ENCODE results near the gene INPP5A. TPM values are rescaled to one million over a fixed set of nuclear protein-coding genes. Genes with fewer than 3 reads are reported as not detected.

The INPP5A gene
- total RNA-seq, 1 experiment from 2014 or later = 22.6 TPM

GRCh38 chr10:132640326-132641125 is 102.9 kb downstream of the INPP5A start:
- CTCF ChIA-PET = no interaction called here

GRCh38 chr10:132641401-132641800 is 103.8 kb downstream of the INPP5A start:
- peaks cover 4% of the 10 kb centered on the region for H3K4me1 ChIP-seq (ENCODE audit: insufficient read depth, low read length)
- no peak overlapping the region for H3K9ac ChIP-seq (ENCODE audit: low read length)
- no peaks in the 10 kb centered on the region for H3K9me3 ChIP-seq (ENCODE audit: low read length)
- H3K9me2 ChIP-seq (replicated peaks; ENCODE audit: low read length) = no peaks in the 10 kb centered on the region
- H3K4me2 ChIP-seq (ENCODE audit: low read length) = no peak overlapping the region
- H4K20me1 ChIP-seq (ENCODE audit: low read length) = no peaks in the 10 kb centered on the region
- no TSS peak for BruUV-seq (replicated peaks)
- H3K79me2 ChIP-seq (ENCODE audit: low read length) = peaks cover 17% of the 10 kb centered on the region
- TF ChIP-seq EZH2phosphoT487 (IDR thresholded peaks at IDR 0.05; ENCODE audit: borderline replicate concordance, low read length) (no peak), EZH2 (IDR thresholded peaks at IDR 0.05; ENCODE audit: low read length, unreplicated experiment) (no peak)
- no peak overlapping the region for H3K4me3 ChIP-seq (ENCODE audit: low read length)
- ChIA-PET POLR2A (ENCODE audit: unreplicated experiment) (no interaction called here), CTCF (no interaction called here)
- intact Hi-C loops (cut with micrococcal nuclease) = no loop called here
- ATAC-seq = no peak
- H3K27ac ChIP-seq (ENCODE audit: low read length) = no peak overlapping the region
- DNase-seq = no peak
- no peaks in the 10 kb centered on the region for H3K27me3 ChIP-seq (ENCODE audit: low read length)
- no peaks in the 10 kb centered on the region for H3K36me3 ChIP-seq (ENCODE audit: low read depth, low read length)
- H3F3A ChIP-seq (ENCODE audit: low read length, unreplicated experiment) = no peaks in the 10 kb centered on the region
- H2AFZ ChIP-seq (ENCODE audit: low read length) = no peak overlapping the region

More at GRCh38 chr10:132640326-132641125, 102.9 kb downstream of the INPP5A start:
- Histone ChIP-seq H3K27me3 (ENCODE audit: low read length) (no peaks in the 10 kb centered on the region), H3K4me2 (ENCODE audit: low read length) (no peak overlapping the region), H3K4me1 (ENCODE audit: insufficient read depth, low read length) (peaks cover 4% of the 10 kb centered on the region), H3K9me2 (replicated peaks; ENCODE audit: low read length) (no peaks in the 10 kb centered on the region), H3K9ac (ENCODE audit: low read length) (no peak overlapping the region), H4K20me1 (ENCODE audit: low read length) (no peaks in the 10 kb centered on the region), H3K9me3 (ENCODE audit: low read length) (no peaks in the 10 kb centered on the region), H3F3A (ENCODE audit: low read length, unreplicated experiment) (no peaks in the 10 kb centered on the region), H3K36me3 (ENCODE audit: low read depth, low read length) (no peaks in the 10 kb centered on the region), H3K4me3 (ENCODE audit: low read length) (no peak overlapping the region), H2AFZ (ENCODE audit: low read length) (no peak overlapping the region), H3K79me2 (ENCODE audit: low read length) (peaks cover 17% of the 10 kb centered on the region), H3K27ac (ENCODE audit: low read length) (no peak overlapping the region)
- BruUV-seq (replicated peaks) = no TSS peak
- DNase-seq = no peak
- no peak for ATAC-seq
- intact Hi-C loops (cut with micrococcal nuclease) = no loop called here
- POLR2A ChIA-PET (ENCODE audit: unreplicated experiment) = no interaction called here
- no peak for TF ChIP-seq CTCF (conservative IDR thresholded peaks at IDR 0.05; ENCODE audit: low read depth, low read length)
- no peak for TF ChIP-seq EZH2phosphoT487 (IDR thresholded peaks at IDR 0.05; ENCODE audit: borderline replicate concordance, low read length)

- H3K9me3 ChIP-seq (ENCODE audit: low read length) = no peaks in the 10 kb centered on the region
- ATAC-seq (no peak), DNase-seq (no peak)
- H3K4me2 ChIP-seq (ENCODE audit: low read length) = no peak overlapping the region
- POLR2A ChIA-PET (ENCODE audit: unreplicated experiment) = no interaction called here
- no peak overlapping the region for H3K9ac ChIP-seq (ENCODE audit: low read length)
- H3F3A ChIP-seq (ENCODE audit: low read length, unreplicated experiment) = no peaks in the 10 kb centered on the region
- H2AFZ ChIP-seq (ENCODE audit: low read length) = no peak overlapping the region
- H3K27ac ChIP-seq (ENCODE audit: low read length) = no peak overlapping the region
- CTCF ChIA-PET = no interaction called here
- intact Hi-C loops (cut with micrococcal nuclease) = no loop called here
- H4K20me1 ChIP-seq (ENCODE audit: low read length) = no peaks in the 10 kb centered on the region
- TF ChIP-seq CTCF (conservative IDR thresholded peaks at IDR 0.05; ENCODE audit: low read depth, low read length) (no peak), EZH2 (IDR thresholded peaks at IDR 0.05; ENCODE audit: low read length, unreplicated experiment) (no peak), EZH2phosphoT487 (IDR thresholded peaks at IDR 0.05; ENCODE audit: borderline replicate concordance, low read length) (no peak)
- H3K4me1 ChIP-seq (ENCODE audit: insufficient read depth, low read length) = peaks cover 4% of the 10 kb centered on the region
- no peaks in the 10 kb centered on the region for H3K36me3 ChIP-seq (ENCODE audit: low read depth, low read length)
- BruUV-seq (replicated peaks) = no TSS peak
- no peak overlapping the region for H3K4me3 ChIP-seq (ENCODE audit: low read length)
- H3K79me2 ChIP-seq (ENCODE audit: low read length) = peaks cover 17% of the 10 kb centered on the region
- H3K27me3 ChIP-seq (ENCODE audit: low read length) = no peaks in the 10 kb centered on the region
- H3K9me2 ChIP-seq (replicated peaks; ENCODE audit: low read length) = no peaks in the 10 kb centered on the region
Observed at GRCh38 chr10:132641966-132642731, 104.6 kb downstream of the INPP5A start.

Data from PC-3 (cell line).